Effector memory CD4-positive, alpha-beta T cell (primary cell): Measurements from ENCODE around the gene PTPRT.

Experiments used
- DNase-seq, 3 donors: peaks; one replicate each; pipeline ENCODE4 v3.0.0-alpha.2; 2020
- H3K27ac ChIP-seq: 2 replicates; pipeline ENCODE4 v1.7.0; 2013; ENCODE audit warnings: mild to moderate bottlenecking, low read length, moderate library complexity; ENCODE audit not compliant: insufficient read depth, poor library complexity, severe bottlenecking
- H3K27me3 ChIP-seq: replicated peaks from 2 replicates; pipeline ENCODE4 v1.7.0; 2013; ENCODE audit warnings: mild to moderate bottlenecking, low read length; ENCODE audit not compliant: insufficient read depth, control insufficient read depth, poor library complexity, severe bottlenecking
- H3K36me3 ChIP-seq: 2 replicates; pipeline ENCODE4 v1.7.0; 2013; ENCODE audit warnings: mild to moderate bottlenecking, low read length, moderate library complexity; ENCODE audit not compliant: control insufficient read depth, insufficient read depth
- H3K4me1 ChIP-seq: 2 replicates; pipeline ENCODE4 v1.7.0; 2013; ENCODE audit warnings: low read length, mild to moderate bottlenecking; ENCODE audit not compliant: control insufficient read depth, insufficient read depth, poor library complexity, severe bottlenecking
- H3K4me3 ChIP-seq: 2 replicates; pipeline ENCODE4 v1.7.0; 2013; ENCODE audit warnings: low read length, low read depth, mild to moderate bottlenecking; ENCODE audit not compliant: insufficient read depth, poor library complexity, severe bottlenecking
- H3K9me3 ChIP-seq: 2 replicates; pipeline ENCODE4 v1.7.0; 2013; ENCODE audit warnings: mild to moderate bottlenecking, low read length, moderate library complexity; ENCODE audit not compliant: control insufficient read depth

PTPRT gene

GRCh38 chr20:42364446-42364845, 825.3 kb downstream of the PTPRT start:
- Histone ChIP-seq H3K27me3 (no peaks in the 10 kb centered on the region), H3K36me3 (no peaks in the 10 kb centered on the region), H3K4me3 (no peak overlapping the region), H3K27ac (no peak overlapping the region), H3K4me1 (no peaks in the 10 kb centered on the region), H3K9me3 (no peaks in the 10 kb centered on the region)
- no peak for DNase-seq

GRCh38 chr20:42361402-42361970, 828.2 kb downstream of the PTPRT start:
- Histone ChIP-seq H3K36me3 (no peaks in the 10 kb centered on the region), H3K4me1 (no peaks in the 10 kb centered on the region), H3K9me3 (no peaks in the 10 kb centered on the region), H3K27me3 (no peaks in the 10 kb centered on the region), H3K27ac (no peak overlapping the region), H3K4me3 (no peak overlapping the region)
- DNase-seq = no peak

GRCh38 chr20:42360621-42361020, 829.1 kb downstream of the PTPRT start:
- no peak overlapping the region for H3K27ac ChIP-seq
- no peaks in the 10 kb centered on the region for H3K27me3 ChIP-seq
- no peaks in the 10 kb centered on the region for H3K9me3 ChIP-seq
- H3K36me3 ChIP-seq = no peaks in the 10 kb centered on the region
- no peaks in the 10 kb centered on the region for H3K4me1 ChIP-seq
- DNase-seq = no peak
- H3K4me3 ChIP-seq = no peak overlapping the region

- Histone ChIP-seq H3K9me3 (no peaks in the 10 kb centered on the region), H3K27ac (no peak overlapping the region), H3K4me1 (no peaks in the 10 kb centered on the region), H3K36me3 (no peaks in the 10 kb centered on the region), H3K4me3 (no peak overlapping the region), H3K27me3 (no peaks in the 10 kb centered on the region)
- no peak for DNase-seq
Observed at GRCh38 chr20:42359617-42360016, 830.1 kb downstream of the PTPRT start.

- Histone ChIP-seq H3K36me3 (no peaks in the 10 kb centered on the region), H3K4me3 (no peak overlapping the region), H3K27ac (no peak overlapping the region), H3K9me3 (no peaks in the 10 kb centered on the region), H3K27me3 (no peaks in the 10 kb centered on the region), H3K4me1 (no peaks in the 10 kb centered on the region)
- no peak for DNase-seq
Observed at GRCh38 chr20:42352096-42352495, 837.6 kb downstream of the PTPRT start.

- Histone ChIP-seq H3K4me1 (no peaks in the 10 kb centered on the region), H3K36me3 (no peaks in the 10 kb centered on the region), H3K27me3 (no peaks in the 10 kb centered on the region), H3K9me3 (no peaks in the 10 kb centered on the region), H3K27ac (no peak overlapping the region), H3K4me3 (no peak overlapping the region)
- DNase-seq = no peak
Observed at GRCh38 chr20:42350521-42350920, 839.2 kb downstream of the PTPRT start.

GRCh38 chr20:42346189-42347170, 843.2 kb downstream of the PTPRT start:
- H3K4me3 ChIP-seq = no peak overlapping the region
- no peak for DNase-seq
- H3K9me3 ChIP-seq = no peaks in the 10 kb centered on the region
- H3K4me1 ChIP-seq = no peaks in the 10 kb centered on the region
- no peaks in the 10 kb centered on the region for H3K27me3 ChIP-seq
- no peaks in the 10 kb centered on the region for H3K36me3 ChIP-seq
- H3K27ac ChIP-seq = no peak overlapping the region

- Histone ChIP-seq H3K4me1 (no peaks in the 10 kb centered on the region), H3K27ac (no peak overlapping the region), H3K27me3 (no peaks in the 10 kb centered on the region), H3K4me3 (no peak overlapping the region), H3K9me3 (no peaks in the 10 kb centered on the region), H3K36me3 (no peaks in the 10 kb centered on the region)
- DNase-seq = no peak
Observed at GRCh38 chr20:42341654-42342053, 848.1 kb downstream of the PTPRT start.

- Histone ChIP-seq H3K36me3 (no peaks in the 10 kb centered on the region), H3K27me3 (no peaks in the 10 kb centered on the region), H3K27ac (no peak overlapping the region), H3K4me3 (no peak overlapping the region), H3K9me3 (no peaks in the 10 kb centered on the region), H3K4me1 (no peaks in the 10 kb centered on the region)
- no peak for DNase-seq
Observed at GRCh38 chr20:42340368-42340767, 849.3 kb downstream of the PTPRT start.
